GM06990 (cell line): ENCODE data around the gene CHML.

ENCODE experiments used
- DNase-seq: peaks from one replicate; pipeline ENCODE4 v3.0.0-alpha.2; 2011; ENCODE audit not compliant: insufficient read length; ENCODE audit errors: extremely low read depth
- H3K27me3 ChIP-seq: replicated peaks from 2 replicates; pipeline ENCODE4 v1.6.0; 2011; ENCODE audit warnings: low read length; ENCODE audit not compliant: control insufficient read depth, insufficient read depth
- H3K36me3 ChIP-seq: 2 replicates; pipeline ENCODE4 v1.5.1; 2011; ENCODE audit warnings: low read length; ENCODE audit not compliant: control insufficient read depth, insufficient read depth
- H3K4me3 ChIP-seq: replicated peaks from 2 replicates; pipeline ENCODE4 v1.5.1; 2011; ENCODE audit warnings: low read depth, mild to moderate bottlenecking, control low read depth, low read length
- CTCF ChIP-seq: IDR thresholded peaks from 2 replicates; pipeline ENCODE4 v1.5.1; 2011; ENCODE audit warnings: low read length, control low read depth, mild to moderate bottlenecking, inconsistent platforms; ENCODE audit not compliant: insufficient read depth, poor library complexity, severe bottlenecking

CHML gene

GRCh38 chr1:241638909-241639622 lies 1.1 kb downstream of the CHML start:
- no peak for TF ChIP-seq CTCF
- no peaks in the 10 kb centered on the region for H3K27me3 ChIP-seq
- H3K4me3 ChIP-seq = peak overlapping the region; percentile 98
- no peak for DNase-seq
- peaks cover 2% of the 10 kb centered on the region; the same call in 1 of the 2 replicates for H3K36me3 ChIP-seq

- Histone ChIP-seq H3K4me3 (peak overlapping the region; percentile 98), H3K36me3 (peaks cover 2% of the 10 kb centered on the region; the same call in 1 of the 2 replicates), H3K27me3 (no peaks in the 10 kb centered on the region)
- DNase-seq = no peak
- TF ChIP-seq CTCF = no peak
Observed at GRCh38 chr1:241638099-241638682, 2.0 kb downstream of the CHML start.

GRCh38 chr1:241637604-241638003 lies 2.6 kb downstream of the CHML start:
- no peak overlapping the region for H3K4me3 ChIP-seq
- DNase-seq = no peak

GRCh38 chr1:241637046-241637590 lies 3.1 kb downstream of the CHML start:
- no peak for TF ChIP-seq CTCF
- H3K27me3 ChIP-seq = no peaks in the 10 kb centered on the region
- H3K36me3 ChIP-seq = peaks cover 2% of the 10 kb centered on the region; the same call in 1 of the 2 replicates
- DNase-seq = no peak
- no peak overlapping the region for H3K4me3 ChIP-seq

More at GRCh38 chr1:241637604-241638003, 2.6 kb downstream of the CHML start:
- H3K36me3 ChIP-seq = peaks cover 2% of the 10 kb centered on the region; the same call in 1 of the 2 replicates
- TF ChIP-seq CTCF = no peak
- H3K27me3 ChIP-seq = no peaks in the 10 kb centered on the region

GRCh38 chr1:241636291-241636690 lies 3.9 kb downstream of the CHML start:
- no peak for TF ChIP-seq CTCF
- Histone ChIP-seq H3K27me3 (no peaks in the 10 kb centered on the region), H3K4me3 (no peak overlapping the region), H3K36me3 (peaks cover 2% of the 10 kb centered on the region; the same call in 1 of the 2 replicates)
- no peak for DNase-seq
